Measurements from ENCODE around the gene NPRL2. TPM values are rescaled to one million over a fixed set of nuclear protein-coding genes. Genes with fewer than 3 reads are reported as not detected.
A peak's percentile ranks its signal among the peaks of the same experiment; 100 is the strongest.

NPRL2 gene
- total and polyA plus RNA-seq, 2 of the 13 experiments (the other 11 are each of a cell fraction or from before 2014, with no cell fraction given), result 30.6 to 51.4 TPM

DNA sequence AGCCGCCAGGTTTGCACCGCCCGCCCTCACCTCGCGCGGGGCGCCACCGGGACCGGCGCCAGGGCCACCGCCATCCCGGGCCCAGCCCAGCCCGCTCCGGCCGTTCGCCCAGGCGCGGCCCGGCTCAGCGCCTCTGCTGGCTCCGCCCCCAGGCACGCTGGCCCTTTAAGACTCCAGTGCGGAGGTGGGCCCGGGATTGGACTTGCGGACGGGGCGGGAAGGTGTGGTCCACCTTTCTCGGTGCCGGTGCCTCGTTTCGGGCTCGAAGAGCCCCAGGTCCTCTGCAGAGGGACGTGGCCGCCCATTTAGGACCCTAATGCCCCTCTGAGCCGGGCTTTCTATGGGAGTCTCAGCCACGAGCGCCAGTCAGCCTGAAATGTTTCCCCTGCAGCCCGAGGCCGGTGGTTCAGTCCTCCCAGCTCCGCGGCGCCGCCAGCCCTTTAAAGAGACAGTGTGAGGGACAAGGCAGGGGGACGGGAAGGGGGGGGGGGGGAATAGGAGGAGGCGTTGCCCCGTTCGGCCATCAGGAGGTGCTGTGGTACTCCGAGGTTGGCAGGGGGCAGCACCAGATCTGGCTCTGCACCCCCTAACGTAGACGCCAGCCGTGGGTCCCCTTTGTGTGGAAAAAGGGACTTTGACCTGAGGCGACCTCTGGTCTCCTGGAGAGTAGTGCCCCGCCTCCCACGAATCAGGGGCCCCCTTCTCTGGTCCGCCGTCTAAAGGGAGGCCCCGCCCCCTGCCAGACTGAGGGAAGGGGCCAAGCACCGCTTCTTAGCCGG lies 29.1 kb downstream of the NPRL2 start (continued):
- TF ChIP-seq, protein P1, sequence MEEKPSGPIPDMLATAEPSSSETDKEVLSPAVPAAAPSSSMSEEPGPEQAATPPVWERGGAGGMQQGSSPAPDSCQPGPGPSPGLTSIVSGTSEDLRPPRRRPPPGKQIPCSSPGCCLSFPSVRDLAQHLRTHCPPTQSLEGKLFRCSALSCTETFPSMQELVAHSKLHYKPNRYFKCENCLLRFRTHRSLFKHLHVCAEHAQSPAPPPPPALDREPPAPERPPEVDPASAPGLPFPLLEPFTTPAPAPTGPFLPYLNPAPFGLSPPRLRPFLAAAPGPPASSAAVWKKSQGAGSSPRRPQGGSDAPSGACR (CRISPR knock-in tag; IDR thresholded peaks at IDR 0.05), result no peak
- TF ChIP-seq ATM (IDR thresholded peaks at IDR 0.05; ENCODE audit: borderline replicate concordance), result no peak
- no peak for TF ChIP-seq KLF6 (CRISPR knock-in tag; IDR thresholded peaks at IDR 0.05)
- TF ChIP-seq, protein P2, sequence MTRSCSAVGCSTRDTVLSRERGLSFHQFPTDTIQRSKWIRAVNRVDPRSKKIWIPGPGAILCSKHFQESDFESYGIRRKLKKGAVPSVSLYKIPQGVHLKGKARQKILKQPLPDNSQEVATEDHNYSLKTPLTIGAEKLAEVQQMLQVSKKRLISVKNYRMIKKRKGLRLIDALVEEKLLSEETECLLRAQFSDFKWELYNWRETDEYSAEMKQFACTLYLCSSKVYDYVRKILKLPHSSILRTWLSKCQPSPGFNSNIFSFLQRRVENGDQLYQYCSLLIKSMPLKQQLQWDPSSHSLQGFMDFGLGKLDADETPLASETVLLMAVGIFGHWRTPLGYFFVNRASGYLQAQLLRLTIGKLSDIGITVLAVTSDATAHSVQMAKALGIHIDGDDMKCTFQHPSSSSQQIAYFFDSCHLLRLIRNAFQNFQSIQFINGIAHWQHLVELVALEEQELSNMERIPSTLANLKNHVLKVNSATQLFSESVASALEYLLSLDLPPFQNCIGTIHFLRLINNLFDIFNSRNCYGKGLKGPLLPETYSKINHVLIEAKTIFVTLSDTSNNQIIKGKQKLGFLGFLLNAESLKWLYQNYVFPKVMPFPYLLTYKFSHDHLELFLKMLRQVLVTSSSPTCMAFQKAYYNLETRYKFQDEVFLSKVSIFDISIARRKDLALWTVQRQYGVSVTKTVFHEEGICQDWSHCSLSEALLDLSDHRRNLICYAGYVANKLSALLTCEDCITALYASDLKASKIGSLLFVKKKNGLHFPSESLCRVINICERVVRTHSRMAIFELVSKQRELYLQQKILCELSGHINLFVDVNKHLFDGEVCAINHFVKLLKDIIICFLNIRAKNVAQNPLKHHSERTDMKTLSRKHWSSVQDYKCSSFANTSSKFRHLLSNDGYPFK (CRISPR knock-in tag; IDR thresholded peaks at IDR 0.05; ENCODE audit: borderline replicate concordance), result peak; percentile 46; the same call in 1 of the 2 replicates
- TF ChIP-seq, protein P3, sequence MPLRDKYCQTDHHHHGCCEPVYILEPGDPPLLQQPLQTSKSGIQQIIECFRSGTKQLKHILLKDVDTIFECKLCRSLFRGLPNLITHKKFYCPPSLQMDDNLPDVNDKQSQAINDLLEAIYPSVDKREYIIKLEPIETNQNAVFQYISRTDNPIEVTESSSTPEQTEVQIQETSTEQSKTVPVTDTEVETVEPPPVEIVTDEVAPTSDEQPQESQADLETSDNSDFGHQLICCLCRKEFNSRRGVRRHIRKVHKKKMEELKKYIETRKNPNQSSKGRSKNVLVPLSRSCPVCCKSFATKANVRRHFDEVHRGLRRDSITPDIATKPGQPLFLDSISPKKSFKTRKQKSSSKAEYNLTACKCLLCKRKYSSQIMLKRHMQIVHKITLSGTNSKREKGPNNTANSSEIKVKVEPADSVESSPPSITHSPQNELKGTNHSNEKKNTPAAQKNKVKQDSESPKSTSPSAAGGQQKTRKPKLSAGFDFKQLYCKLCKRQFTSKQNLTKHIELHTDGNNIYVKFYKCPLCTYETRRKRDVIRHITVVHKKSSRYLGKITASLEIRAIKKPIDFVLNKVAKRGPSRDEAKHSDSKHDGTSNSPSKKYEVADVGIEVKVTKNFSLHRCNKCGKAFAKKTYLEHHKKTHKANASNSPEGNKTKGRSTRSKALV (CRISPR knock-in tag; IDR thresholded peaks at IDR 0.05), result 0 out of 2 replicates have a peak, but pooled peaks have one; percentile 10
- TF ChIP-seq, protein P4, sequence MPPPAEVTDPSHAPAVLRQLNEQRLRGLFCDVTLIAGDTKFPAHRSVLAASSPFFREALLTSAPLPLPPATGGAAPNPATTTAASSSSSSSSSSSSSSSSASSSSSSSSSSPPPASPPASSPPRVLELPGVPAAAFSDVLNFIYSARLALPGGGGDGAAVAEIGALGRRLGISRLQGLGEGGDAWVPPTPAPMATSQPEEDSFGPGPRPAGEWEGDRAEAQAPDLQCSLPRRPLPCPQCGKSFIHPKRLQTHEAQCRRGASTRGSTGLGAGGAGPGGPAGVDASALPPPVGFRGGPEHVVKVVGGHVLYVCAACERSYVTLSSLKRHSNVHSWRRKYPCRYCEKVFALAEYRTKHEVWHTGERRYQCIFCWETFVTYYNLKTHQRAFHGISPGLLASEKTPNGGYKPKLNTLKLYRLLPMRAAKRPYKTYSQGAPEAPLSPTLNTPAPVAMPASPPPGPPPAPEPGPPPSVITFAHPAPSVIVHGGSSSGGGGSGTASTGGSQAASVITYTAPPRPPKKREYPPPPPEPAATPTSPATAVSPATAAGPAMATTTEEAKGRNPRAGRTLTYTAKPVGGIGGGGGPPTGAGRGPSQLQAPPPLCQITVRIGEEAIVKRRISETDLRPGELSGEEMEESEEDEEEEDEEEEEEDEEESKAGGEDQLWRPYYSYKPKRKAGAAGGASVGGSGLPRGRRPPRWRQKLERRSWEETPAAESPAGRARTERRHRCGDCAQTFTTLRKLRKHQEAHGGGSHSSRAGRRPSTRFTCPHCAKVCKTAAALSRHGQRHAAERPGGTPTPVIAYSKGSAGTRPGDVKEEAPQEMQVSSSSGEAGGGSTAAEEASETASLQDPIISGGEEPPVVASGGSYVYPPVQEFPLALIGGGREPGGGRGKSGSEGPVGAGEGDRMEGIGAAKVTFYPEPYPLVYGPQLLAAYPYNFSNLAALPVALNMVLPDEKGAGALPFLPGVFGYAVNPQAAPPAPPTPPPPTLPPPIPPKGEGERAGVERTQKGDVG (CRISPR knock-in tag; IDR thresholded peaks at IDR 0.05; ENCODE audit: borderline replicate concordance), result no peak
- TF ChIP-seq HNF4A (CRISPR knock-in tag; IDR thresholded peaks at IDR 0.05), result peak; percentile 94
- TF ChIP-seq SOX5 (CRISPR knock-in tag; IDR thresholded peaks at IDR 0.05; ENCODE audit: borderline replicate concordance), result no peak
- TF ChIP-seq KAT8 (CRISPR knock-in tag; IDR thresholded peaks at IDR 0.05), result peak; percentile 68
- TF ChIP-seq GABPA (IDR thresholded peaks at IDR 0.05; ENCODE audit: low read depth, low read length), result no peak
- TF ChIP-seq GABPA (CRISPR knock-in tag; IDR thresholded peaks at IDR 0.05; ENCODE audit: low read depth), result peak; percentile 23; the same call in 1 of the 2 replicates
- no peak; the same call in 1 of the 2 replicates for TF ChIP-seq ZNF460 (CRISPR knock-in tag; IDR thresholded peaks at IDR 0.05; ENCODE audit: borderline replicate concordance)
- TF ChIP-seq KDM5B (CRISPR knock-in tag; IDR thresholded peaks at IDR 0.05; ENCODE audit: borderline replicate concordance), result no peak
- no peak for TF ChIP-seq ZNF354B (CRISPR knock-in tag; IDR thresholded peaks at IDR 0.05)
- no peak for TF ChIP-seq HOXA7 (CRISPR knock-in tag; IDR thresholded peaks at IDR 0.05)
- TF ChIP-seq SPEN (CRISPR knock-in tag; IDR thresholded peaks at IDR 0.05; ENCODE audit: low read depth), result peak; percentile 62
- TF ChIP-seq ZNF781 (CRISPR knock-in tag; IDR thresholded peaks at IDR 0.05; ENCODE audit: borderline replicate concordance, not compliant biosample characterization), result peak; percentile 67
- TF ChIP-seq GPN1 (CRISPR knock-in tag; IDR thresholded peaks at IDR 0.05; ENCODE audit: borderline replicate concordance), result no peak

Data from HepG2 (cell line).